ENCODE measurements around the gene KRTAP9-8.
"Not testable (repeated sequence)": the region's sequence is repeated elsewhere in the genome, so short reads cannot be mapped to it uniquely, and the experiment has no call there.

GRCh38 chr17:41226598-41227095 lies 11.2 kb upstream of the KRTAP9-8 start, which contains the start of gene KRTAP9-2:
- not testable (repeated sequence) for TF ChIP-seq POLR2A (IDR thresholded peaks at IDR 0.05; ENCODE audit: low read depth, low read length); POLR2AphosphoS5 (IDR thresholded peaks at IDR 0.05; ENCODE audit: low read depth, low read length); TAF1 (IDR thresholded peaks at IDR 0.05; ENCODE audit: low read depth, low read length); PAX5 (IDR thresholded peaks at IDR 0.05; ENCODE audit: insufficient read depth, low read length, severe bottlenecking); SPI1 (IDR thresholded peaks at IDR 0.05; ENCODE audit: low read depth, low read length); POU2F2 (IDR thresholded peaks at IDR 0.05; ENCODE audit: low read depth, low read length)
